ENCODE measurements around the gene YPEL5. TPM values are rescaled to one million over a fixed set of nuclear protein-coding genes. Genes with fewer than 3 reads are reported as not detected.

YPEL5 gene
- total RNA-seq, 2 experiments from 2014 or later = 38.9 to 52.1 TPM

GRCh38 chr2:30185178-30185577 lies 38.4 kb downstream of the YPEL5 start:
- Histone ChIP-seq H4K20me1 (ENCODE audit: insufficient read depth, low read length) (no peaks in the 10 kb centered on the region), H3K36me3 (ENCODE audit: insufficient read depth, low read length) (no peaks in the 10 kb centered on the region), H3K79me2 (ENCODE audit: insufficient read depth, low read depth, low read length) (no peaks in the 10 kb centered on the region), H3K4me1 (ENCODE audit: insufficient read depth, low read length, poor library complexity, severe bottlenecking) (no peaks in the 10 kb centered on the region), H3K4me2 (ENCODE audit: low read length) (no peak overlapping the region), H2AFZ (ENCODE audit: low read length) (no peak overlapping the region), H3K9me3 (ENCODE audit: low read length) (no peaks in the 10 kb centered on the region), H3K9me2 (ENCODE audit: insufficient read depth, low read length) (no peaks in the 10 kb centered on the region), H3K4me3 (ENCODE audit: low read depth, low read length, poor library complexity, severe bottlenecking) (no peak overlapping the region), H3K27ac (ENCODE audit: low read depth, low read length, poor library complexity, severe bottlenecking) (no peak overlapping the region)
- CTCF ChIA-PET (ENCODE audit: unreplicated experiment) = no interaction called here
- TF ChIP-seq CTCF (conservative IDR thresholded peaks at IDR 0.05; ENCODE audit: low read length) = no peak
- no peak for TF ChIP-seq EZH2phosphoT487 (IDR thresholded peaks at IDR 0.05; ENCODE audit: borderline replicate concordance, low read depth, low read length)
- DNase-seq (ENCODE audit: low spot score) = no peak
- POLR2A ChIA-PET = interaction anchor here (0.6 kb wide), 1 partner anchor 385 kb away, joined by 3 read pairs; no protein-coding TSS in a partner anchor
- intact Hi-C loops (cut with micrococcal nuclease; ENCODE audit: unreplicated experiment) = no loop called here
- no TSS peak for BruUV-seq (replicated peaks)

- Histone ChIP-seq H3K4me3 (ENCODE audit: low read depth, low read length, poor library complexity, severe bottlenecking) (no peak overlapping the region), H3K9me2 (ENCODE audit: insufficient read depth, low read length) (no peaks in the 10 kb centered on the region), H2AFZ (ENCODE audit: low read length) (no peak overlapping the region), H3K36me3 (ENCODE audit: insufficient read depth, low read length) (no peaks in the 10 kb centered on the region), H3K9me3 (ENCODE audit: low read length) (no peaks in the 10 kb centered on the region), H3K79me2 (ENCODE audit: insufficient read depth, low read depth, low read length) (no peaks in the 10 kb centered on the region), H3K27ac (ENCODE audit: low read depth, low read length, poor library complexity, severe bottlenecking) (no peak overlapping the region), H3K4me1 (ENCODE audit: insufficient read depth, low read length, poor library complexity, severe bottlenecking) (no peaks in the 10 kb centered on the region), H3K4me2 (ENCODE audit: low read length) (no peak overlapping the region), H4K20me1 (ENCODE audit: insufficient read depth, low read length) (no peaks in the 10 kb centered on the region)
- CTCF ChIA-PET (ENCODE audit: unreplicated experiment) = no interaction called here
- TF ChIP-seq EZH2phosphoT487 (IDR thresholded peaks at IDR 0.05; ENCODE audit: borderline replicate concordance, low read depth, low read length) (no peak), CTCF (conservative IDR thresholded peaks at IDR 0.05; ENCODE audit: low read length) (no peak)
- BruUV-seq (replicated peaks) = no TSS peak
- DNase-seq (ENCODE audit: low spot score) = no peak
- intact Hi-C loops (cut with micrococcal nuclease; ENCODE audit: unreplicated experiment) = no loop called here
- POLR2A ChIA-PET = no interaction called here
Measured at GRCh38 chr2:30188292-30188691, 41.5 kb downstream of the YPEL5 start.

- Histone ChIP-seq H3K27ac (ENCODE audit: low read depth, low read length, poor library complexity, severe bottlenecking) (no peak overlapping the region), H3K9me3 (ENCODE audit: low read length) (no peaks in the 10 kb centered on the region), H4K20me1 (ENCODE audit: insufficient read depth, low read length) (no peaks in the 10 kb centered on the region), H3K79me2 (ENCODE audit: insufficient read depth, low read depth, low read length) (no peaks in the 10 kb centered on the region), H3K4me2 (ENCODE audit: low read length) (no peak overlapping the region), H3K36me3 (ENCODE audit: insufficient read depth, low read length) (no peaks in the 10 kb centered on the region), H3K4me3 (ENCODE audit: low read depth, low read length, poor library complexity, severe bottlenecking) (no peak overlapping the region), H2AFZ (ENCODE audit: low read length) (no peak overlapping the region), H3K9me2 (ENCODE audit: insufficient read depth, low read length) (no peaks in the 10 kb centered on the region), H3K4me1 (ENCODE audit: insufficient read depth, low read length, poor library complexity, severe bottlenecking) (no peaks in the 10 kb centered on the region)
- TF ChIP-seq EZH2phosphoT487 (IDR thresholded peaks at IDR 0.05; ENCODE audit: borderline replicate concordance, low read depth, low read length) (no peak), CTCF (conservative IDR thresholded peaks at IDR 0.05; ENCODE audit: low read length) (no peak)
- intact Hi-C loops (cut with micrococcal nuclease; ENCODE audit: unreplicated experiment) = no loop called here
- no peak for DNase-seq (ENCODE audit: low spot score)
- no TSS peak for BruUV-seq (replicated peaks)
- ChIA-PET CTCF (ENCODE audit: unreplicated experiment) (no interaction called here), POLR2A (no interaction called here)
Measured at GRCh38 chr2:30190637-30191036, 43.8 kb downstream of the YPEL5 start.

Data from OCI-LY7 (cell line).